Large intestine (tissue), 3 donors: ENCODE measurements around the gene XAB2. TPM values are rescaled to one million over a fixed set of nuclear protein-coding genes. Genes with fewer than 3 reads are reported as not detected.
A peak's percentile ranks its signal among the peaks of the same experiment; 100 is the strongest.

Experiments used
- DNase-seq, 2 donors: peaks; one replicate each; pipeline versions ENCODE4 v3.0.0 to v3.0.0-alpha.2; 2013
- H3K27ac ChIP-seq: one replicate; pipeline ENCODE4 v1.5.1; 2013; ENCODE audit warnings: low read length
- H3K27me3 ChIP-seq: 2 replicates; pipeline ENCODE4 v1.6.1; 2013; ENCODE audit warnings: low read length; ENCODE audit not compliant: control insufficient read depth, insufficient read depth
- H3K36me3 ChIP-seq: 2 replicates; pipeline ENCODE4 v1.6.1; 2013; ENCODE audit warnings: low read length; ENCODE audit not compliant: control insufficient read depth, insufficient read depth
- H3K4me1 ChIP-seq: one replicate; pipeline ENCODE4 v1.6.1; 2013; ENCODE audit warnings: low read length; ENCODE audit not compliant: control insufficient read depth, insufficient read depth
- H3K4me3 ChIP-seq: one replicate; pipeline ENCODE4 v1.5.1; 2013; ENCODE audit warnings: low read length
- H3K9me3 ChIP-seq: one replicate; pipeline ENCODE4 v1.6.1; 2013; ENCODE audit warnings: mild to moderate bottlenecking, low read depth, low read length, moderate library complexity; ENCODE audit not compliant: control insufficient read depth
- WGBS: methylation state at CpG from one replicate; pipeline ENCODE4 v1.1.5; 2013; ENCODE audit warnings: low lambda C conversion rate; ENCODE audit not compliant: insufficient coverage; 5-methylcytosine and 5-hydroxymethylcytosine counted together
- polyA plus RNA-seq: library from polyadenylated mRNA; unstranded; fragments of 120-200 nt; gene quantifications from one replicate; pipeline ENCODE4 v1.2.1, GENCODE V29; 2013

Gene XAB2
- polyA plus RNA-seq, 1 donor, result 29.1 TPM

GRCh38 chr19:7633698-7634097 lies 4.4 kb upstream of the XAB2 start, which contains the start of gene PCP2:
PCP2 (minus strand) TSS chr19:7633719; CDS start chr19:7633457, 262 bp downstream.
- no peaks in the 10 kb centered on the region for H3K9me3 ChIP-seq
- WGBS, result no CpG with 5 or more reads among the region's 2 CpGs
- peaks cover 7% of the 10 kb centered on the region for H3K27me3 ChIP-seq

DNA sequence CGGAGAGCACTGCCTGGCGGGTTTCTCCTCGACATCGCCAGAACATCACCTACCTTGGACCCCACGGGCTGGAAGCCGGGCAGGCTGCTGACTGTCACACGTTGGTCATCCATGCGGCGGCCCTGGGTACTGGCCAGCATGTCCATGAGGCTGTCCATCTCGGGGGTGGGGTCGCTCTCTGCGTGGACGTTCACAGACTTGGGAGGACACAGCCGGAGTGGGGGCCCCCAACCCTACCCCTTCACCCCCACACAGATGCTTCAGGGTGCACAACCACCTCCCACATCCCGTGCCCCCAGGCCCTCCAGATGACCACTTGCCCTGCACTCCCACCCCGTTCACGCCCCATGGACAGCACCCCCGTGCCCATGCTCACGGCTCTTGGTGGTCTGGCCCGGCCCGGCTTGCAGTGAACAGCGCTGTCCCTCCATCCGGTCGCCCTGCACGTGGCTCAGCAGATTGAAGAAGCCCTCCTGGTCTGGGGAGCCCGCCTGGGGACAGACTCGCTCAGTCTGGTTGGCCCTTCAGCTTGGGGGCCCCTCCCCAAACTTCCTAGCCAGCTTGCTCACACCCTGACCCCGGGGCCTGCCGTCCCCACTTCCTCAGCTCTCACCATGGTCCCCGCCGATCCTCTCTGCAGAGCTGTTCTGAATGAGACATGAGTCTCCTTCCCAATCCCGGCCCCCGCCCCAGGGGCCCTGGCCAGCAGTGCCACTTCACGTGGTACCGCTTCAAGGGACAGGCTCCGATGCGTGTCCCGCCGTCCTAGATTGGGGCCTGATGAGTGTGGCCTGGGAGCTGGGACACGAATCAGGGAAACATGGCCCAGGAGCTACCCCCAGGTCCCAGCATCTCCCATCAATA lies 3.2 kb upstream of the XAB2 start:
- no peaks in the 10 kb centered on the region for H3K9me3 ChIP-seq
- H3K27me3 ChIP-seq, result peaks cover 7% of the 10 kb centered on the region
- DNase-seq, result no peak
- H3K36me3 ChIP-seq, result peaks cover 12% of the 10 kb centered on the region
- no peak overlapping the region for H3K4me3 ChIP-seq
- WGBS, result no CpG with 5 or more reads among the region's 40 CpGs
- H3K27ac ChIP-seq, result no peak overlapping the region
- H3K4me1 ChIP-seq, result peaks cover 16% of the 10 kb centered on the region

More at GRCh38 chr19:7633698-7634097, 4.4 kb upstream of the XAB2 start, which contains the start of gene PCP2:
- Histone ChIP-seq H3K4me1 (peaks cover 17% of the 10 kb centered on the region), H3K4me3 (no peak within 1 kb of the TSS), H3K27ac (no peak within 1 kb of the TSS), H3K36me3 (peaks cover 16% of the 10 kb centered on the region)
- DNase-seq, result no peak

DNA sequence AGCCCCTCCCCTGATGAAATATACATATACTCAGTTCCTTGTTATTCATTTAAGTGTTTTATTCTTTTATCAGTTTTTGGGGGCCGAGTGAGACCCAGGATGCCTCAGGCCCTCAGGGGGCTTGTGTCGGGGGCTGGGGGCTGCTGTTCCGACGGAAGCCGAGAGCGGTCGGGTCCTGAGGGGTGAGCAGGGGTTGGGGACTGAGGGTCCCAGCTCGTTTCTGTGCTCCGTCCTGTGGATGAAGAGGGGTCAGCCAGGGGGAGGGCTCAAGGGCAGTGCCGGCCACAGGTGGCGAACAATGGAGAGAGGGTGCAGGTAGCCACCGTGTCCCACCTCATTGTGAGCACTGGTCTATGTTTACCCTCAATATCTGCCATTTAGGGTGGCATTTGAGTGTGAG lies 2.2 kb upstream of the XAB2 start:
- peaks cover 17% of the 10 kb centered on the region for H3K36me3 ChIP-seq
- H3K4me1 ChIP-seq, result peaks cover 13% of the 10 kb centered on the region
- no peaks in the 10 kb centered on the region for H3K9me3 ChIP-seq
- peaks cover 7% of the 10 kb centered on the region for H3K27me3 ChIP-seq
- H3K4me3 ChIP-seq, result no peak overlapping the region
- no CpG with 5 or more reads among the region's 12 CpGs for WGBS
- DNase-seq, result no peak
- H3K27ac ChIP-seq, result no peak overlapping the region

GRCh38 chr19:7628589-7629311 lies 595 bp downstream of the XAB2 start:
- H3K9me3 ChIP-seq, result no peaks in the 10 kb centered on the region
- H3K27me3 ChIP-seq, result no peaks in the 10 kb centered on the region
- H3K4me3 ChIP-seq, result peak overlapping the region; percentile 87
- peak overlapping the region; percentile 29 for H3K27ac ChIP-seq
- no peak for DNase-seq
- H3K4me1 ChIP-seq, result peaks cover 13% of the 10 kb centered on the region
- no CpG with 5 or more reads among the region's 15 CpGs for WGBS
- H3K36me3 ChIP-seq, result peaks cover 38% of the 10 kb centered on the region

GRCh38 chr19:7627166-7627565 lies 2.2 kb downstream of the XAB2 start:
- Histone ChIP-seq H3K27me3 (no peaks in the 10 kb centered on the region), H3K4me1 (peaks cover 13% of the 10 kb centered on the region), H3K27ac (no peak overlapping the region), H3K36me3 (peaks cover 46% of the 10 kb centered on the region), H3K4me3 (no peak overlapping the region), H3K9me3 (no peaks in the 10 kb centered on the region)
- WGBS, result no CpG with 5 or more reads among the region's 24 CpGs
- DNase-seq, result no peak

DNA sequence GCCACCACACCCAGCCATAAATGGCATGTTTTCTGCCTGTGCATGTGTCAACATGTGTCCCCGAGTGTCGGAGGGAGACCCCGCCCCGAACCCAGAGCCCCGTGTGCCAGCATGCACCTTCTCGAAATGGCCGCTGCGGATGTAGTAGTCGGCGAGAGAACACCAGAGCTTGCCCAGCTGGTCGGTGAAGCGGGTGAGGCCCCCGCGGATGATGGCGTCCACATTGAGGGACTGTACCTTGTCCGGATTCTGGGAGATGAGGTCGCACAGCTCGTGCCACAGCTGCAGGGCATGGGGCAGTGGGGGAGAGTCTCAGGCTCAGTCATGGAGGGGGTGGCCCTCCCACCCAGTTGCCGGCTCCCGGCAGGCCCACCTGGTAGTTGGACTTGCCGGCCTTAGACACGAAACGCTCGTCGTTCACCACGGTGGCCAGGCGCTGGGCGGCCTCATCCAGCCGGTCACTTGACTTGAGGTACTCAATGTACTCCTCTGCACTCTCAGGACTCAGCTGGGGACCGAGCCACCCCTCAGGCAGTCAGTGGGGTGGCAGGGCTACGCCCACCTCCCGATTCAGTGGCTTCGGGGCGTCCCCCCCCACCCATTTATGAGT lies 3.5 kb downstream of the XAB2 start:
- DNase-seq, result no peak
- Histone ChIP-seq H3K4me3 (no peak overlapping the region), H3K27me3 (no peaks in the 10 kb centered on the region), H3K36me3 (peaks cover 49% of the 10 kb centered on the region), H3K9me3 (no peaks in the 10 kb centered on the region), H3K27ac (no peak overlapping the region), H3K4me1 (peaks cover 13% of the 10 kb centered on the region)
- WGBS, result no CpG with 5 or more reads among the region's 34 CpGs

- H3K4me1 ChIP-seq, result peaks cover 5% of the 10 kb centered on the region
- H3K9me3 ChIP-seq, result no peaks in the 10 kb centered on the region
- no peak for DNase-seq
- no CpG with 5 or more reads among the region's 17 CpGs for WGBS
- H3K36me3 ChIP-seq, result peaks cover 59% of the 10 kb centered on the region
- H3K4me3 ChIP-seq, result no peak overlapping the region
- no peak overlapping the region for H3K27ac ChIP-seq
- no peaks in the 10 kb centered on the region for H3K27me3 ChIP-seq
Measured at GRCh38 chr19:7624810-7625209, 4.5 kb downstream of the XAB2 start.

DNA sequence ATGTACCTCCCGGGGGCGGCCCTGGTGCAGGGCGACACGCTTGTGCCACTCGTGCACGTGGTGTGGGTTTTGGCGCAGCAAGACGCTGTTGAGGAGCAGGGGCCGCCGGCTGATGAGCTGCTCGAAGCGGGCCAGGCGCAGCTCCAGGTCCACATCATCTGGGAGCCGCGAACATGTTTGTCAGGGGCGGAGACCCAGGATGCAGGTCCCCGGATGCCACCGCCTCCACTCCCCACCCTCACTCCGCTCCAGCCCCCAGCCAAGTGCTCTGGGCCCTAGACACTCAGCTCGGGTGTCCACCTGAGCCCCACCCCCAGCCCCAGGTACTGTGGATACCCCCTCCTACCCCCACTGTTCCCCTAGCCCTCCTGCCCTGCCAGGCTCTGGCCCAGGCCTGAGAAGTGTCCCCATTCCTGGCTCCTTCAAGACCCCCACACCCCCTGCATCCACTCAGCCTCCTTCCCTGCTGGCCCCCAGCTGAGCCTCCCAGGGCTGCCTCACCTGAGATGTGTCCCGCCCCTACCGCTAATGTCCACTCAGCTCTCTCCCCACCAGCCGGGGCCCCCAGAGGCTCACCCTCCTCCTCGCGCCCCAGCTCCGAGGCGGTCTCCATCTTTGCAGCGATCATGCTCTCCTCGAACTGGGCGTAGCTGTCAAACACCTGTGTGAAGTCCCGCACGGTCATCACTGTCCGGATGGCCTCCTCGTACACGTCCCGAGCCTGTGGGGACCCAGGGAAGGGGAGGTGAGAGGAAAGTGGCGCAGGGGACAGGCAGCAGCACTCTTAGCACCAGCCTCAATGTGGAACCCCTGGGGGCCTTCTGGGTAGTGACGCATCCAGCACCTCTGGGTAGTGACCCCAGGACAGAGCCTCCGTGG lies 5.4 kb downstream of the XAB2 start:
- no peak for DNase-seq

GRCh38 chr19:7622933-7623685 lies 6.2 kb downstream of the XAB2 start:
- Histone ChIP-seq H3K27ac (no peak overlapping the region), H3K4me1 (no peaks in the 10 kb centered on the region), H3K4me3 (no peak overlapping the region), H3K9me3 (no peaks in the 10 kb centered on the region), H3K36me3 (peaks cover 71% of the 10 kb centered on the region), H3K27me3 (no peaks in the 10 kb centered on the region)
- DNase-seq, result no peak
- WGBS, result no CpG with 5 or more reads among the region's 16 CpGs

More for the DNA sequence above, 5.4 kb downstream of the XAB2 start:
- Histone ChIP-seq H3K27me3 (no peaks in the 10 kb centered on the region), H3K36me3 (peaks cover 63% of the 10 kb centered on the region), H3K9me3 (no peaks in the 10 kb centered on the region), H3K27ac (no peak overlapping the region), H3K4me1 (peaks cover 5% of the 10 kb centered on the region), H3K4me3 (no peak overlapping the region)
- no CpG with 5 or more reads among the region's 39 CpGs for WGBS
